CD4-positive, alpha-beta T cell (primary cell): ENCODE data around the gene DTWD2. TPM values are rescaled to one million over a fixed set of nuclear protein-coding genes. Genes with fewer than 3 reads are reported as not detected.

Source experiments
- ATAC-seq: fragments of 200-7000 bp; cut with Tn5 transposase; one replicate; pipeline ENCODE4 v1.10.0; 2022; ENCODE audit warnings: mild to moderate bottlenecking; ENCODE audit not compliant: poor library complexity
- CTCF ChIA-PET: fragments of 350-600 bp; sonication (Branson Sonifier 250); formaldehyde crosslinking; loops from one replicate; lab custom pipeline; 2021; ENCODE audit warnings: antibody characterized with exemption, inconsistent platforms; lab: Charles Lee
- POLR2A ChIA-PET: fragments of 350-600 bp; sonication (Branson Sonifier 250); formaldehyde crosslinking; loops from one replicate; lab custom pipeline; 2021; ENCODE audit warnings: antibody characterized with exemption, inconsistent platforms; lab: Charles Lee
- DNase-seq, 14 experiments: peaks; one replicate each; pipeline ENCODE4 v3.0.0-alpha.2; 2013 to 2020; ENCODE audit warnings: mixed read lengths in 2 of 14
- H3K27ac ChIP-seq, 2 donors: one replicate each; pipeline versions ENCODE4 v1.5.1 to v1.7.0; 2013; ENCODE audit warnings: low read length in 2 of 2, low read depth in 1 of 2, mild to moderate bottlenecking in 1 of 2
- H3K27me3 ChIP-seq, 2 experiments: 1 replicate in 1 of 2; 2 replicates in 1 of 2; pipeline versions ENCODE4 v1.6.1 to v1.7.0; 2013; ENCODE audit warnings: low read length in 2 of 2, control low read depth in 1 of 2, mild to moderate bottlenecking in 1 of 2, moderate library complexity in 1 of 2; ENCODE audit not compliant: insufficient read depth in 2 of 2, control insufficient read depth in 1 of 2
- H3K36me3 ChIP-seq: one replicate; pipeline ENCODE4 v1.6.1; 2013; ENCODE audit warnings: low read length, control low read depth; ENCODE audit not compliant: insufficient read depth
- H3K4me1 ChIP-seq: one replicate; pipeline ENCODE4 v1.6.1; 2013; ENCODE audit warnings: low read length, control low read depth; ENCODE audit not compliant: insufficient read depth
- H3K4me3 ChIP-seq: one replicate; pipeline ENCODE4 v1.5.1; 2013; ENCODE audit warnings: mild to moderate bottlenecking, low read length, moderate library complexity
- H3K9me3 ChIP-seq, 2 experiments: 1 replicate in 1 of 2; 2 replicates in 1 of 2; pipeline versions ENCODE4 v1.6.1 to v1.7.0; 2013; ENCODE audit warnings: low read length in 2 of 2, mild to moderate bottlenecking in 2 of 2, control low read depth in 1 of 2, moderate library complexity in 1 of 2; ENCODE audit not compliant: control insufficient read depth in 1 of 2, insufficient read depth in 1 of 2
- H3K27ac Mint-ChIP-seq: one replicate; pipeline ENCODE4 v1.8.0; 2020; ENCODE audit warnings: mixed read lengths
- H3K27me3 Mint-ChIP-seq: one replicate; pipeline ENCODE4 v1.8.0; 2021; ENCODE audit warnings: mixed read lengths
- H3K36me3 Mint-ChIP-seq: one replicate; pipeline ENCODE4 v1.8.0; 2021; ENCODE audit warnings: low read depth, mixed read lengths
- H3K4me1 Mint-ChIP-seq: one replicate; pipeline ENCODE4 v1.8.0; 2021; ENCODE audit warnings: low read depth, mixed read lengths
- H3K4me3 Mint-ChIP-seq: one replicate; pipeline ENCODE4 v1.8.0; 2020; ENCODE audit warnings: mild to moderate bottlenecking, mixed read lengths
- H3K9me3 Mint-ChIP-seq: one replicate; pipeline ENCODE4 v1.8.0; 2020; ENCODE audit warnings: mixed read lengths
- CTCF ChIP-seq: fragments of 200-600 bp; IDR thresholded peaks from one replicate; pipeline ENCODE4 v1.8.0; 2022; ENCODE audit warnings: antibody characterized with exemption, mild to moderate bottlenecking
- intact Hi-C, 2 experiments: fragments of 100-400 bp; cut with DNase I in 1 of 2; cut with micrococcal nuclease in 1 of 2; formaldehyde crosslinking; loops; one replicate each; pipeline versions ENCODE4 v1.15.1 to v1.9.0; 2023 to 2025; cut with DNase I, micrococcal nuclease
- total RNA-seq, 174 experiments: library from RNA in 2 of 174; stranded (reverse) in 2 of 174; gene quantifications; one replicate each; pipeline ENCODE4 v1.2.3 and lab custom pipeline; 2021 to 2026

DTWD2 gene
- total RNA-seq, 2 experiments from 2014 or later = 2.1 to 2.3 TPM

- Mint-ChIP-seq H3K27me3 (no peaks in the 10 kb centered on the region), H3K4me3 (no peak overlapping the region), H3K27ac (no peak overlapping the region), H3K4me1 (no peaks in the 10 kb centered on the region), H3K36me3 (peaks cover 65% of the 10 kb centered on the region), H3K9me3 (peaks cover 2% of the 10 kb centered on the region)
- ATAC-seq = no peak
- intact Hi-C loops = no loop called here
- no peaks in the 10 kb centered on the region for H3K9me3 ChIP-seq
- no peak for TF ChIP-seq CTCF
- H3K27me3 ChIP-seq = no peaks in the 10 kb centered on the region
- no peaks in the 10 kb centered on the region for H3K36me3 ChIP-seq
- DNase-seq = no peak
- H3K4me1 ChIP-seq = no peaks in the 10 kb centered on the region
- CTCF ChIA-PET = no interaction called here
- H3K4me3 ChIP-seq = no peak overlapping the region
- H3K27ac ChIP-seq = no peak overlapping the region
- POLR2A ChIA-PET = no interaction called here
These were observed 144.0 kb downstream of the DTWD2 start for GRCh38 chr5:118844351-118844750.

GRCh38 chr5:118834710-118835109, 153.6 kb downstream of the DTWD2 start:
- peaks cover 11% of the 10 kb centered on the region for H3K36me3 Mint-ChIP-seq
- H3K4me1 Mint-ChIP-seq = no peaks in the 10 kb centered on the region
- no peak for TF ChIP-seq CTCF

GRCh38 chr5:118832974-118833373, 155.4 kb downstream of the DTWD2 start:
- POLR2A ChIA-PET = no interaction called here
- Histone ChIP-seq H3K4me1 (no peaks in the 10 kb centered on the region), H3K4me3 (no peak overlapping the region), H3K36me3 (no peaks in the 10 kb centered on the region), H3K27ac (no peak overlapping the region), H3K9me3 (no peaks in the 10 kb centered on the region), H3K27me3 (no peaks in the 10 kb centered on the region)
- H3K36me3 Mint-ChIP-seq = peaks cover 11% of the 10 kb centered on the region
- TF ChIP-seq CTCF = no peak
- intact Hi-C loops = no loop called here
- ATAC-seq = no peak
- DNase-seq = no peak
- no peaks in the 10 kb centered on the region for H3K4me1 Mint-ChIP-seq
- H3K27me3 Mint-ChIP-seq = no peaks in the 10 kb centered on the region
- no peak overlapping the region for H3K4me3 Mint-ChIP-seq
- no peak overlapping the region for H3K27ac Mint-ChIP-seq
- no peaks in the 10 kb centered on the region for H3K9me3 Mint-ChIP-seq
- CTCF ChIA-PET = no interaction called here

More at GRCh38 chr5:118834710-118835109, 153.6 kb downstream of the DTWD2 start:
- H3K9me3 Mint-ChIP-seq = no peaks in the 10 kb centered on the region
- no peak overlapping the region for H3K27ac ChIP-seq
- no peaks in the 10 kb centered on the region for H3K27me3 ChIP-seq
- no peak overlapping the region for H3K4me3 ChIP-seq
- DNase-seq = no peak
- intact Hi-C loops = no loop called here
- ChIA-PET CTCF (no interaction called here), POLR2A (no interaction called here)
- no peak overlapping the region for H3K27ac Mint-ChIP-seq
- no peaks in the 10 kb centered on the region for H3K36me3 ChIP-seq
- H3K9me3 ChIP-seq = no peaks in the 10 kb centered on the region
- no peak for ATAC-seq
- H3K27me3 Mint-ChIP-seq = no peaks in the 10 kb centered on the region
- H3K4me1 ChIP-seq = no peaks in the 10 kb centered on the region
- no peak overlapping the region for H3K4me3 Mint-ChIP-seq
